Cardiac muscle cell (in vitro differentiated cells and primary cell): Measurements from ENCODE around the gene ADAMTS7. TPM values are rescaled to one million over a fixed set of nuclear protein-coding genes. Genes with fewer than 3 reads are reported as not detected.

Source experiments
- DNase-seq, 2 donors: peaks; one replicate each; pipeline versions ENCODE4 v3.0.0 to v3.0.0-alpha.2; 2010 to 2017; ENCODE audit warnings: low read depth in 1 of 2, low spot score in 1 of 2
- H3K27ac ChIP-seq: fragments of 200-600 bp; sonication (generic); 2 replicates; pipeline ENCODE4 v1.5.1; 2016
- H3K27me3 ChIP-seq: fragments of 200-600 bp; sonication (generic); 2 replicates; pipeline ENCODE4 v1.6.0; 2016; ENCODE audit warnings: control low read depth
- H3K36me3 ChIP-seq: fragments of 200-600 bp; sonication (generic); 2 replicates; pipeline ENCODE4 v1.5.1; 2016; ENCODE audit warnings: control low read depth
- H3K4me1 ChIP-seq: fragments of 200-600 bp; sonication (generic); 2 replicates; pipeline ENCODE4 v1.8.1; 2017; ENCODE audit warnings: low read depth, mild to moderate bottlenecking, mixed run types
- H3K4me3 ChIP-seq: fragments of 200-600 bp; sonication (generic); 2 replicates; pipeline ENCODE4 v1.5.1; 2016; ENCODE audit warnings: mild to moderate bottlenecking
- H3K9me3 ChIP-seq: fragments of 200-600 bp; sonication (generic); 2 replicates; pipeline ENCODE4 v1.5.1; 2017; ENCODE audit warnings: low read depth, mild to moderate bottlenecking, control low read depth
- CTCF ChIP-seq: IDR thresholded peaks from 2 replicates; pipeline ENCODE4 v1.5.1; 2012; ENCODE audit warnings: low read depth, mild to moderate bottlenecking, low read length
- polyA plus RNA-seq: library from polyadenylated mRNA; unstranded; fragments of >200 nt; fragmentation: Nextera tagmentation; extraction: Ambion mirVana; gene quantifications from 2 replicates; pipeline ENCODE4 v1.2.1, GENCODE V29; 2016
- total RNA-seq: library from RNA; depleted of rRNA; stranded (reverse); fragments of >200 nt; gene quantifications from 2 replicates; pipeline ENCODE4 v1.2.3, GENCODE V29; 2016

Gene ADAMTS7
- total and polyA plus RNA-seq, 2 experiments from 2014 or later = 11.8 to 35.3 TPM

- Histone ChIP-seq H3K4me1 (no peaks in the 10 kb centered on the region), H3K4me3 (no peak overlapping the region), H3K36me3 (no peaks in the 10 kb centered on the region), H3K27ac (no peak overlapping the region), H3K27me3 (no peaks in the 10 kb centered on the region), H3K9me3 (no peaks in the 10 kb centered on the region)
- DNase-seq = no peak
- no peak for TF ChIP-seq CTCF
These were observed 92.4 kb downstream of the ADAMTS7 start for GRCh38 chr15:78718837-78719236.

GRCh38 chr15:78717956-78718656, 93.2 kb downstream of the ADAMTS7 start:
- Histone ChIP-seq H3K27me3 (no peaks in the 10 kb centered on the region), H3K9me3 (no peaks in the 10 kb centered on the region), H3K4me1 (no peaks in the 10 kb centered on the region), H3K27ac (no peak overlapping the region), H3K36me3 (no peaks in the 10 kb centered on the region), H3K4me3 (no peak overlapping the region)
- DNase-seq = no peak
- no peak for TF ChIP-seq CTCF

- H3K36me3 ChIP-seq = no peaks in the 10 kb centered on the region
- H3K27me3 ChIP-seq = no peaks in the 10 kb centered on the region
- DNase-seq = no peak
- no peak overlapping the region for H3K4me3 ChIP-seq
- H3K4me1 ChIP-seq = no peaks in the 10 kb centered on the region
- no peak overlapping the region for H3K27ac ChIP-seq
- H3K9me3 ChIP-seq = no peaks in the 10 kb centered on the region
- TF ChIP-seq CTCF = no peak
These were observed 94.6 kb downstream of the ADAMTS7 start for GRCh38 chr15:78716651-78717050.

DNA sequence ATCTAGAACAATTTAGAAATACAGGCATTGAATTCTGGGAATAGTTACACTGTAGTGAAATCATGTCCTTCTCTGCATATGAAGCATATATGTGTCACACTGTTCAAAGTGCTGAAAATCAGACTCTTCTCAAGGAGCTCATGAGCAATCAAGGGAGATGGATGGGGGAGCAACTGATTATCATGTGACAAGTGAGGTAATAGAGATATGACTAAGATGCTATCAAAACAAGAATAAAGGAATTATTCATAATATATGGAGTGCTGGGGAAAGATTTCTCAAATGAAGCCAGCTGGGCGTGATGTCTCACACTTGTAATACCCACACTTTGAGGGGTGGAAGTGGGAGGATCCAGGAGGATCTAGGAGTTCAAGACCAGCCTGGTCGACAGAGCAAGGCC, 95.3 kb downstream of the ADAMTS7 start:
- TF ChIP-seq CTCF = no peak
- H3K9me3 ChIP-seq = no peaks in the 10 kb centered on the region
- H3K27me3 ChIP-seq = no peaks in the 10 kb centered on the region
- no peak overlapping the region for H3K4me3 ChIP-seq
- H3K4me1 ChIP-seq = no peaks in the 10 kb centered on the region
- no peaks in the 10 kb centered on the region for H3K36me3 ChIP-seq
- DNase-seq = peak in 1 of 2 donors; percentile 23
- H3K27ac ChIP-seq = no peak overlapping the region

GRCh38 chr15:78715434-78715833, 95.8 kb downstream of the ADAMTS7 start:
- no peak for DNase-seq
- no peak for TF ChIP-seq CTCF
- Histone ChIP-seq H3K4me1 (no peaks in the 10 kb centered on the region), H3K36me3 (no peaks in the 10 kb centered on the region), H3K27me3 (no peaks in the 10 kb centered on the region), H3K9me3 (no peaks in the 10 kb centered on the region), H3K27ac (no peak overlapping the region), H3K4me3 (no peak overlapping the region)
